ENCODE data around the gene FGG.

The FGG gene

GRCh38 chr4:154626793-154627484 lies 14.5 kb upstream of the FGG start (continued):
- 0 out of 2 replicates have a peak, but pooled peaks have one; percentile 9 for TF ChIP-seq KLF1 (tag by site-specific recombination; IDR thresholded peaks at IDR 0.05)

DNA sequence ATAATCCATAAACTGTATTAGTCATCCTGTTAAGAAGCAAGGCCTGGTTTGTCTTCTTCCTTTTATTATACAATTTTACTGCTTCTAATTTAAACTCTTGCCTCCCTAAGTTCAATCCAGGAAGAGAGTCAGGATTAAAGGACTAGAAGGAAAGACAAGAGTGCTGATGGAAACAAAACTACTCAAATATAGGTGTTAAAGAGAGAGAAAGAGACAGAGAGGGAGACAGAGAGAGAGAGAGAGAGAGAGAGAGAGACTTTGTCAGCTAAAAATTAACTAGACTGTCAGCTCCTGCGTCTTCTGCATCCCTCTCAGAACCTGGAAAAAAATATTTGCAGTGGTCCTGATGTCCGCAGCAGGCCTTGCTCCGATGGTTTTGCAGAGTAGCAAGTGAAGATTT lies 13.5 kb upstream of the FGG start:
- TF ChIP-seq ZNF768 (tag by site-specific recombination; IDR thresholded peaks at IDR 0.05): no peak
- TF ChIP-seq ZNF596 (tag by site-specific recombination; IDR thresholded peaks at IDR 0.05): 0 out of 2 replicates have a peak, but pooled peaks have one; percentile 19
- TF ChIP-seq, protein P1, sequence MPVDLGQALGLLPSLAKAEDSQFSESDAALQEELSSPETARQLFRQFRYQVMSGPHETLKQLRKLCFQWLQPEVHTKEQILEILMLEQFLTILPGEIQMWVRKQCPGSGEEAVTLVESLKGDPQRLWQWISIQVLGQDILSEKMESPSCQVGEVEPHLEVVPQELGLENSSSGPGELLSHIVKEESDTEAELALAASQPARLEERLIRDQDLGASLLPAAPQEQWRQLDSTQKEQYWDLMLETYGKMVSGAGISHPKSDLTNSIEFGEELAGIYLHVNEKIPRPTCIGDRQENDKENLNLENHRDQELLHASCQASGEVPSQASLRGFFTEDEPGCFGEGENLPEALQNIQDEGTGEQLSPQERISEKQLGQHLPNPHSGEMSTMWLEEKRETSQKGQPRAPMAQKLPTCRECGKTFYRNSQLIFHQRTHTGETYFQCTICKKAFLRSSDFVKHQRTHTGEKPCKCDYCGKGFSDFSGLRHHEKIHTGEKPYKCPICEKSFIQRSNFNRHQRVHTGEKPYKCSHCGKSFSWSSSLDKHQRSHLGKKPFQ (tag by site-specific recombination; IDR thresholded peaks at IDR 0.05): no peak
- no peak for TF ChIP-seq ZNF560 (tag by site-specific recombination; IDR thresholded peaks at IDR 0.05; ENCODE audit: borderline replicate concordance)
- no peak for TF ChIP-seq ZNF514 (tag by site-specific recombination; IDR thresholded peaks at IDR 0.05)
- TF ChIP-seq ZNF621 (tag by site-specific recombination; IDR thresholded peaks at IDR 0.05): no peak
- ChIA-PET CTCF (interaction anchor here (0.5 to 20.9 kb wide), 7 partner anchors 9 to 151 kb away, joined by 3 to 429 read pairs (median 3); partner anchors contain the start of genes FGB and PLRG1), POLR2A (no interaction called here)
- Histone ChIP-seq H3K4me1 (ENCODE audit: control insufficient read depth, insufficient read depth, low read length) (no peaks in the 10 kb centered on the region), H3K36me3 (ENCODE audit: control insufficient read depth in 2 of 2, insufficient read depth in 1 of 2, low read length in 2 of 2) (no peaks in the 10 kb centered on the region), H3K9me3 (ENCODE audit: control insufficient read depth, insufficient read depth, low read depth, low read length) (no peaks in the 10 kb centered on the region), H3K27ac (ENCODE audit: extremely low read depth, low read depth, low read length) (no peak overlapping the region), H3K4me3 (ENCODE audit: low read depth, low read length) (no peak overlapping the region)

GRCh38 chr4:154623995-154624394 lies 11.5 kb upstream of the FGG start:
- ChIA-PET POLR2A (interaction anchor here (0.6 kb wide), 1 partner anchor 74 kb away, joined by 3 read pairs; the partner anchor contains the start of gene PLRG1), CTCF (interaction anchor here (0.5 to 20.9 kb wide), 12 partner anchors 12 to 874 kb away, joined by 3 to 429 read pairs (median 3); partner anchors contain the start of genes FGB, FGG and PLRG1)
- H3K9me3 ChIP-seq (ENCODE audit: control insufficient read depth, insufficient read depth, low read depth, low read length): no peaks in the 10 kb centered on the region
- no peak overlapping the region for H3K4me3 ChIP-seq (ENCODE audit: low read depth, low read length)
- TF ChIP-seq WT1 (tag by site-specific recombination; IDR thresholded peaks at IDR 0.05) (no peak), GFI1B (tag by site-specific recombination; IDR thresholded peaks at IDR 0.05) (no peak), MYNN (tag by site-specific recombination; IDR thresholded peaks at IDR 0.05; ENCODE audit: borderline replicate concordance) (no peak), ZNF366 (tag by site-specific recombination; conservative IDR thresholded peaks at IDR 0.05) (no peak), ZNF76 (tag by site-specific recombination; IDR thresholded peaks at IDR 0.05; ENCODE audit: borderline replicate concordance, low read depth) (no peak), ZNF701 (tag by site-specific recombination; IDR thresholded peaks at IDR 0.05) (no peak), ZNF211 (tag by site-specific recombination; IDR thresholded peaks at IDR 0.05; ENCODE audit: low read depth) (no peak), GLI4 (tag by site-specific recombination; IDR thresholded peaks at IDR 0.05) (no peak)
- H3K27ac ChIP-seq (ENCODE audit: extremely low read depth, low read depth, low read length): no peak overlapping the region
- H3K4me1 ChIP-seq (ENCODE audit: control insufficient read depth, insufficient read depth, low read length): no peaks in the 10 kb centered on the region
- no peaks in the 10 kb centered on the region for H3K36me3 ChIP-seq (ENCODE audit: control insufficient read depth in 2 of 2, insufficient read depth in 1 of 2, low read length in 2 of 2)

- ChIA-PET CTCF (interaction anchor here (0.5 to 20.9 kb wide), 12 partner anchors 11 to 873 kb away, joined by 3 to 429 read pairs (median 4); partner anchors contain the start of genes FGB, FGG and PLRG1), POLR2A (interaction anchor here (0.6 kb wide), 1 partner anchor 73 kb away, joined by 3 read pairs; the partner anchor contains the start of gene PLRG1)
- H3K36me3 ChIP-seq (ENCODE audit: control insufficient read depth in 2 of 2, insufficient read depth in 1 of 2, low read length in 2 of 2): no peaks in the 10 kb centered on the region
- no peak for TF ChIP-seq ZNF580 (tag by site-specific recombination; IDR thresholded peaks at IDR 0.05)
- no peak for TF ChIP-seq ZIC2 (tag by site-specific recombination; IDR thresholded peaks at IDR 0.05)
- TF ChIP-seq ZNF211 (tag by site-specific recombination; IDR thresholded peaks at IDR 0.05; ENCODE audit: low read depth): no peak
- no peak for TF ChIP-seq KLF1 (tag by site-specific recombination; IDR thresholded peaks at IDR 0.05)
- no peak for TF ChIP-seq ZNF76 (tag by site-specific recombination; IDR thresholded peaks at IDR 0.05; ENCODE audit: borderline replicate concordance, low read depth)
- TF ChIP-seq ZNF266 (tag by site-specific recombination; IDR thresholded peaks at IDR 0.05; ENCODE audit: low read depth): no peak
- TF ChIP-seq ZNF416 (tag by site-specific recombination; IDR thresholded peaks at IDR 0.05): no peak
- no peak for TF ChIP-seq SCRT1 (tag by site-specific recombination; IDR thresholded peaks at IDR 0.05; ENCODE audit: borderline replicate concordance)
- TF ChIP-seq TCF7L2 (IDR thresholded peaks at IDR 0.05; ENCODE audit: borderline replicate concordance, low read depth, low read length): no peak
- no peak for TF ChIP-seq KLF10 (tag by site-specific recombination; IDR thresholded peaks at IDR 0.05)
- TF ChIP-seq ZBTB11 (tag by site-specific recombination; conservative IDR thresholded peaks at IDR 0.05; ENCODE audit: low read depth): no peak
- no peak for TF ChIP-seq ZNF114 (tag by site-specific recombination; IDR thresholded peaks at IDR 0.05)
- TF ChIP-seq ZNF239 (tag by site-specific recombination; IDR thresholded peaks at IDR 0.05): no peak
- H3K4me1 ChIP-seq (ENCODE audit: control insufficient read depth, insufficient read depth, low read length): no peaks in the 10 kb centered on the region
- no peaks in the 10 kb centered on the region for H3K9me3 ChIP-seq (ENCODE audit: control insufficient read depth, insufficient read depth, low read depth, low read length)
- no peak overlapping the region for H3K27ac ChIP-seq (ENCODE audit: extremely low read depth, low read depth, low read length)
- H3K4me3 ChIP-seq (ENCODE audit: low read depth, low read length): no peak overlapping the region
These were observed 11.0 kb upstream of the FGG start for GRCh38 chr4:154623436-154623835.

Data from HEK293 (cell line).